Mononuclear cell (primary cell): Measurements from ENCODE around the gene PPIL1. TPM values are rescaled to one million over a fixed set of nuclear protein-coding genes. Genes with fewer than 3 reads are reported as not detected.

Source experiments
- H3K27me3 ChIP-seq: 2 replicates; pipeline ENCODE4 v1.6.0; 2011; ENCODE audit warnings: low read length, control low read depth; ENCODE audit not compliant: insufficient read depth
- H3K4me1 ChIP-seq: 2 replicates; pipeline ENCODE4 v1.5.1; 2011; ENCODE audit warnings: mild to moderate bottlenecking, low read length, control low read depth; ENCODE audit not compliant: insufficient read depth
- H3K4me3 ChIP-seq: 2 replicates; pipeline ENCODE4 v1.5.1; 2011; ENCODE audit warnings: mild to moderate bottlenecking, low read length, moderate library complexity
- H3K9me3 ChIP-seq: 2 replicates; pipeline ENCODE4 v1.5.1; 2011; ENCODE audit warnings: low read depth, mild to moderate bottlenecking, control low read depth, low read length
- total RNA-seq: library from RNA; depleted of rRNA; stranded (reverse); fragments of >200 nt; gene quantifications from one replicate; pipeline ENCODE4 v1.2.3, GENCODE V29; 2012

Gene PPIL1
- total RNA-seq, 1 donor, result 5.0 TPM

GRCh38 chr6:36807750-36808149 is 66.9 kb downstream of the PPIL1 start:
- no peaks in the 10 kb centered on the region for H3K9me3 ChIP-seq
- H3K27me3 ChIP-seq, result no peaks in the 10 kb centered on the region
- H3K4me3 ChIP-seq, result no peak overlapping the region
- no peaks in the 10 kb centered on the region for H3K4me1 ChIP-seq

- Histone ChIP-seq H3K4me3 (no peak overlapping the region), H3K9me3 (no peaks in the 10 kb centered on the region), H3K27me3 (no peaks in the 10 kb centered on the region), H3K4me1 (no peaks in the 10 kb centered on the region)
Observed at GRCh38 chr6:36807143-36807542, 67.5 kb downstream of the PPIL1 start.

GRCh38 chr6:36805917-36806316 is 68.7 kb downstream of the PPIL1 start:
- H3K4me1 ChIP-seq, result no peaks in the 10 kb centered on the region
- H3K4me3 ChIP-seq, result no peak overlapping the region
- H3K27me3 ChIP-seq, result no peaks in the 10 kb centered on the region
- H3K9me3 ChIP-seq, result no peaks in the 10 kb centered on the region

GRCh38 chr6:36805096-36805797 is 69.4 kb downstream of the PPIL1 start:
- Histone ChIP-seq H3K4me1 (no peaks in the 10 kb centered on the region), H3K27me3 (no peaks in the 10 kb centered on the region), H3K4me3 (no peak overlapping the region), H3K9me3 (no peaks in the 10 kb centered on the region)

Other genes with a start within 250 kb of the PPIL1 start
- gene CDKN1A, start 196.1 kb downstream of the PPIL1 start, total RNA-seq, result 228 TPM
- gene RAB44, start 177.0 kb downstream of the PPIL1 start, total RNA-seq, result 1.3 TPM
- 6.9 TPM for gene CPNE5, start 35.4 kb downstream of the PPIL1 start, total RNA-seq
- 25.8 TPM for gene C6orf89, start 11.1 kb upstream of the PPIL1 start, total RNA-seq
- gene PI16, start 79.9 kb upstream of the PPIL1 start, total RNA-seq, result 3.6 TPM
- 176 TPM for gene MTCH1, start 111.4 kb upstream of the PPIL1 start, total RNA-seq
- 41.7 TPM for gene FGD2, start 130.9 kb upstream of the PPIL1 start, total RNA-seq